Upper lobe of left lung (tissue), 6 donors: ENCODE data around the gene TNFSF12. TPM values are rescaled to one million over a fixed set of nuclear protein-coding genes. Genes with fewer than 3 reads are reported as not detected.

Experiments used
- ATAC-seq, 2 donors: fragments of 200-7000 bp; cut with Tn5 transposase; one replicate each; pipeline ENCODE4 v1.9.1; 2022; ENCODE audit warnings: mild to moderate bottlenecking in 2 of 2, moderate library complexity in 2 of 2; ENCODE audit not compliant: low FRiP score in 2 of 2
- DNase-seq, 2 donors: peaks; one replicate each; pipeline ENCODE4 v3.0.0-alpha.2; 2019 to 2020
- H3K27ac ChIP-seq, 4 donors: fragments of 200-600 bp; sonication (generic); one replicate each; pipeline ENCODE4 v1.5.1; 2016 to 2019
- H3K27me3 ChIP-seq, 4 donors: fragments of 200-600 bp; sonication (generic); one replicate each; pipeline ENCODE4 v1.5.1; 2017 to 2019
- H3K36me3 ChIP-seq, 4 donors: fragments of 200-600 bp; sonication (generic); one replicate each; pipeline ENCODE4 v1.5.1; 2016 to 2019
- H3K4me1 ChIP-seq, 4 donors: fragments of 200-600 bp; sonication (generic); one replicate each; pipeline ENCODE4 v1.5.1; 2018 to 2019
- H3K4me3 ChIP-seq, 4 donors: fragments of 200-600 bp; sonication (generic); one replicate each; pipeline ENCODE4 v1.5.1; 2017 to 2019; ENCODE audit warnings: mild to moderate bottlenecking in 2 of 4, moderate library complexity in 1 of 4
- H3K9me3 ChIP-seq, 4 donors: fragments of 200-600 bp; sonication (generic); one replicate each; pipeline ENCODE4 v1.5.1; 2018 to 2019
- EP300 ChIP-seq, 4 donors: sonication (generic); formaldehyde crosslinking; IDR thresholded peaks; one replicate each; pipeline ENCODE4 v1.5.1; 2017; ENCODE audit warnings: antibody characterized with exemption in 4 of 4, control low read depth in 2 of 4
- POLR2A ChIP-seq, 4 donors: fragments of 450-650 bp; IDR thresholded peaks; one replicate each; pipeline ENCODE4 v1.5.1; 2016 to 2017; ENCODE audit warnings: antibody characterized with exemption in 4 of 4, mild to moderate bottlenecking in 2 of 4
- POLR2AphosphoS5 ChIP-seq, 2 donors: sonication (generic); formaldehyde crosslinking; IDR thresholded peaks; one replicate each; pipeline ENCODE4 v1.5.1; 2017; ENCODE audit warnings: antibody characterized with exemption in 2 of 2
- WGBS, 2 donors: methylation state at CpG; one replicate each; pipeline ENCODE4 v1.1.5; 2017 to 2018; 5-methylcytosine and 5-hydroxymethylcytosine counted together
- total RNA-seq, 6 donors: library from RNA; depleted of rRNA in 4 of 6; stranded (reverse); fragments of >200 nt in 4 of 6; gene quantifications; one replicate each; pipeline versions ENCODE4 v1.1.0 to v1.2.1, GENCODE V29; 2016 to 2021
- TF ChIP-seq, protein P1 (sequence below), 6 experiments: fragments of 450-650 bp in 4 of 6; fragments of 200-600 bp in 2 of 6; sonication (generic) in 2 of 6; IDR thresholded peaks; one replicate each; pipeline ENCODE4 v1.5.1; 2016 to 2019; ENCODE audit warnings: antibody characterized with exemption in 6 of 6
- donor health status: DM: no; HTN: no; CAD: no; lungs with moderate emphysema.
- donor health status: DM: no; HTN: yes; CAD: no; lungs with severe emphysema.

TNFSF12 gene
- total RNA-seq, 6 donors from 2014 or later, result 32.3 to 158 (median 73.2) TPM

DNA sequence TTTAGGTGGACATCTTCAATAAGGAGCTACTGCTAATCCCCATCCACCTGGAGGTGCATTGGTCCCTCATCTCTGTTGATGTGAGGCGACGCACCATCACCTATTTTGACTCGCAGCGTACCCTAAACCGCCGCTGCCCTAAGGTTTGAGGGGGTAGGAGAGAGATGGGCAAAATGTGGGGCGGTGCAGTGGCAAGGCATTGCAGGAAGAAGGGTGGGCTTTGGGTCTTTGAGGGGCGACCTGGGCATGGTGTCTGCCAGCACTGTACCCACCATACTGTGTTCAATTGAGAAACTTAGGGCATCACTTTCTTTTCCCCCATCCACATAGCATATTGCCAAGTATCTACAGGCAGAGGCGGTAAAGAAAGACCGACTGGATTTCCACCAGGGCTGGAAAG lies 21.5 kb downstream of the TNFSF12 start:
- H3K27me3 ChIP-seq, result no peaks in the 10 kb centered on the region
- whole genome bisulfite sequencing, 2 donors, result 94% methylated on average over 10 of the region's 10 CpGs
- no peak overlapping the region for H3K27ac ChIP-seq

DNA sequence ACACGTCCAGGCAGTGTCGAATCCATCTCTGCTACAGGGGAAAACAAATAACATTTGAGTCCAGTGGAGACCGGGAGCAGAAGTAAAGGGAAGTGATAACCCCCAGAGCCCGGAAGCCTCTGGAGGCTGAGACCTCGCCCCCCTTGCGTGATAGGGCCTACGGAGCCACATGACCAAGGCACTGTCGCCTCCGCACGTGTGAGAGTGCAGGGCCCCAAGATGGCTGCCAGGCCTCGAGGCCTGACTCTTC lies 23.4 kb downstream of the TNFSF12 start:
- ATAC-seq, result no peak
- peak overlapping the region; percentile 23 to 100 (median 53) for H3K4me3 ChIP-seq
- peak overlapping the region; percentile 88 to 100 (median 89) for H3K27ac ChIP-seq
- H3K4me1 ChIP-seq, result peaks cover 31 to 40% (median 39%) of the 10 kb centered on the region in 4 donors
- TF ChIP-seq, protein P1, sequence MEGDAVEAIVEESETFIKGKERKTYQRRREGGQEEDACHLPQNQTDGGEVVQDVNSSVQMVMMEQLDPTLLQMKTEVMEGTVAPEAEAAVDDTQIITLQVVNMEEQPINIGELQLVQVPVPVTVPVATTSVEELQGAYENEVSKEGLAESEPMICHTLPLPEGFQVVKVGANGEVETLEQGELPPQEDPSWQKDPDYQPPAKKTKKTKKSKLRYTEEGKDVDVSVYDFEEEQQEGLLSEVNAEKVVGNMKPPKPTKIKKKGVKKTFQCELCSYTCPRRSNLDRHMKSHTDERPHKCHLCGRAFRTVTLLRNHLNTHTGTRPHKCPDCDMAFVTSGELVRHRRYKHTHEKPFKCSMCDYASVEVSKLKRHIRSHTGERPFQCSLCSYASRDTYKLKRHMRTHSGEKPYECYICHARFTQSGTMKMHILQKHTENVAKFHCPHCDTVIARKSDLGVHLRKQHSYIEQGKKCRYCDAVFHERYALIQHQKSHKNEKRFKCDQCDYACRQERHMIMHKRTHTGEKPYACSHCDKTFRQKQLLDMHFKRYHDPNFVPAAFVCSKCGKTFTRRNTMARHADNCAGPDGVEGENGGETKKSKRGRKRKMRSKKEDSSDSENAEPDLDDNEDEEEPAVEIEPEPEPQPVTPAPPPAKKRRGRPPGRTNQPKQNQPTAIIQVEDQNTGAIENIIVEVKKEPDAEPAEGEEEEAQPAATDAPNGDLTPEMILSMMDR (IDR thresholded peaks at IDR 0.05), result no peak
- no peak for TF ChIP-seq POLR2A (IDR thresholded peaks at IDR 0.05)
- peak in 1 of 2 donors; percentile 80 for TF ChIP-seq POLR2AphosphoS5 (IDR thresholded peaks at IDR 0.05)
- peak in 1 of 4 donors; percentile 73 for TF ChIP-seq EP300 (IDR thresholded peaks at IDR 0.05)
- no peak for DNase-seq
- no peaks in the 10 kb centered on the region for H3K27me3 ChIP-seq
- WGBS, 2 donors, result 1 to 4% methylated on average over 3 to 11 of the region's 11 CpGs
- no peaks in the 10 kb centered on the region for H3K9me3 ChIP-seq
- peaks cover 31 to 64% (median 58%) of the 10 kb centered on the region in 4 donors for H3K36me3 ChIP-seq

More for the DNA sequence above, 21.5 kb downstream of the TNFSF12 start:
- Histone ChIP-seq H3K4me1 (peaks cover 19 to 25% (median 22%) of the 10 kb centered on the region in 4 donors), H3K4me3 (no peak overlapping the region), H3K9me3 (no peaks in the 10 kb centered on the region), H3K36me3 (peaks cover 19 to 64% (median 58%) of the 10 kb centered on the region in 4 donors)
- ATAC-seq, result no peak
- no peak for DNase-seq
- TF ChIP-seq, protein P1 (IDR thresholded peaks at IDR 0.05), result no peak
- TF ChIP-seq EP300 (IDR thresholded peaks at IDR 0.05), result no peak

GRCh38 chr17:7572588-7573323 lies 23.9 kb downstream of the TNFSF12 start:
- 0% methylated on average over 33 to 41 of the region's 73 CpGs for WGBS, 2 donors
- TF ChIP-seq POLR2AphosphoS5 (IDR thresholded peaks at IDR 0.05) (peak; percentile 98 to 99), POLR2A (IDR thresholded peaks at IDR 0.05) (peak; percentile 87 to 99 (median 97)), EP300 (IDR thresholded peaks at IDR 0.05) (no peak)
- TF ChIP-seq, protein P1 (IDR thresholded peaks at IDR 0.05), result peak in 3 of 6 experiments; percentile 8 to 27 (median 25)
- no peaks in the 10 kb centered on the region for H3K27me3 ChIP-seq
- peak overlapping the region; percentile 97 to 100 (median 98) for H3K27ac ChIP-seq
- peak overlapping the region; percentile 75 to 100 (median 82) for H3K4me3 ChIP-seq
- H3K9me3 ChIP-seq, result no peaks in the 10 kb centered on the region
- ATAC-seq (peak; percentile 96 to 97), DNase-seq (peak; percentile 99)
- H3K4me1 ChIP-seq, result peaks cover 31 to 45% (median 42%) of the 10 kb centered on the region in 4 donors
- H3K36me3 ChIP-seq, result peaks cover 36 to 65% (median 58%) of the 10 kb centered on the region in 4 donors

- Histone ChIP-seq H3K4me1 (peaks cover 35 to 53% (median 45%) of the 10 kb centered on the region in 4 donors), H3K4me3 (peak overlapping the region; percentile 75 to 100 (median 82)), H3K27ac (peak overlapping the region; percentile 97 to 100 (median 98)), H3K9me3 (no peaks in the 10 kb centered on the region), H3K36me3 (peaks cover 42 to 71% (median 62%) of the 10 kb centered on the region in 4 donors), H3K27me3 (no peaks in the 10 kb centered on the region)
- peak; percentile 92 to 96 for DNase-seq
- WGBS, 2 donors, result 0% methylated on average over 12 to 42 of the region's 71 CpGs
- peak; percentile 94 to 96 for TF ChIP-seq POLR2AphosphoS5 (IDR thresholded peaks at IDR 0.05)
- peak in 1 of 4 donors; percentile 44 for TF ChIP-seq POLR2A (IDR thresholded peaks at IDR 0.05)
- peak in 1 of 4 donors; percentile 89 for TF ChIP-seq EP300 (IDR thresholded peaks at IDR 0.05)
- TF ChIP-seq, protein P1 (IDR thresholded peaks at IDR 0.05), result peak in 1 of 6 experiments; percentile 5
- peak; percentile 83 to 90 for ATAC-seq
Measured at GRCh38 chr17:7573324-7574080, 24.6 kb downstream of the TNFSF12 start.
